CD14-positive monocyte (primary cell): ENCODE measurements around the gene PHC2. TPM values are rescaled to one million over a fixed set of nuclear protein-coding genes. Genes with fewer than 3 reads are reported as not detected.

Experiments used
- DNase-seq, 3 donors: peaks; one replicate each; pipeline ENCODE4 v3.0.0-alpha.2; 2011 to 2022
- H2AFZ ChIP-seq: 2 replicates; pipeline ENCODE4 v1.6.0; 2012; ENCODE audit warnings: mild to moderate bottlenecking, low read depth, low read length, inconsistent platforms; ENCODE audit not compliant: insufficient read depth, poor library complexity, severe bottlenecking
- H3K27ac ChIP-seq, 2 donors: 1 replicate in 1 of 2; 2 replicates in 1 of 2; pipeline ENCODE4 v1.5.1; 2012 to 2013; ENCODE audit warnings: low read length in 2 of 2, control low read depth in 1 of 2, inconsistent platforms in 1 of 2, low read depth in 1 of 2, mild to moderate bottlenecking in 1 of 2
- H3K27me3 ChIP-seq, 2 donors: one replicate each; pipeline versions ENCODE4 v1.6.0 to v1.6.1; 2011 to 2013; ENCODE audit warnings: low read length in 2 of 2; ENCODE audit not compliant: control insufficient read depth in 2 of 2, insufficient read depth in 2 of 2
- H3K36me3 ChIP-seq, 2 donors: replicated peaks in 1 of 2; 1 replicate in 1 of 2; 2 replicates in 1 of 2; pipeline versions ENCODE4 v1.5.1 to v1.6.1; 2012 to 2013; ENCODE audit warnings: low read length in 2 of 2, control low read depth in 1 of 2, inconsistent platforms in 1 of 2, mild to moderate bottlenecking in 1 of 2; ENCODE audit not compliant: insufficient read depth in 2 of 2, control insufficient read depth in 1 of 2
- H3K4me1 ChIP-seq, 2 donors: 1 replicate in 1 of 2; 2 replicates in 1 of 2; pipeline versions ENCODE4 v1.5.1 to v1.6.1; 2012 to 2013; ENCODE audit warnings: low read length in 2 of 2, control low read depth in 1 of 2, inconsistent platforms in 1 of 2, mild to moderate bottlenecking in 1 of 2, moderate library complexity in 1 of 2; ENCODE audit not compliant: insufficient read depth in 2 of 2, control insufficient read depth in 1 of 2
- H3K4me2 ChIP-seq: replicated peaks from 2 replicates; pipeline ENCODE3; 2012; ENCODE audit warnings: low read length, moderate library complexity, mild to moderate bottlenecking; ENCODE audit not compliant: poor library complexity, severe bottlenecking; ENCODE audit errors: extremely low read depth
- H3K4me3 ChIP-seq, 3 experiments: fragments of 200-600 bp in 1 of 3; sonication (generic) in 1 of 3; replicated peaks in 1 of 3; 1 replicate in 2 of 3; 2 replicates in 1 of 3; pipeline ENCODE4 v1.5.1; 2011 to 2013; ENCODE audit warnings: low read length in 3 of 3, mild to moderate bottlenecking in 3 of 3, control low read depth in 2 of 3, low read depth in 2 of 3, inconsistent platforms in 1 of 3, moderate library complexity in 1 of 3
- H3K79me2 ChIP-seq: 2 replicates; pipeline ENCODE4 v1.6.0; 2012; ENCODE audit warnings: mild to moderate bottlenecking, control low read depth, inconsistent platforms, low read length, moderate library complexity; ENCODE audit not compliant: insufficient read depth
- H3K9ac ChIP-seq: 2 replicates; pipeline ENCODE4 v1.6.0; 2017; ENCODE audit warnings: low read length, mild to moderate bottlenecking; ENCODE audit not compliant: insufficient read depth, poor library complexity, severe bottlenecking
- H3K9me3 ChIP-seq, 2 donors: replicated peaks in 1 of 2; 1 replicate in 1 of 2; 2 replicates in 1 of 2; pipeline versions ENCODE4 v1.5.1 to v1.6.1; 2012 to 2013; ENCODE audit warnings: low read length in 2 of 2, control low read depth in 1 of 2; ENCODE audit not compliant: control insufficient read depth in 1 of 2, insufficient read depth in 1 of 2
- H4K20me1 ChIP-seq: 2 replicates; pipeline ENCODE4 v1.6.0; 2012; ENCODE audit warnings: mild to moderate bottlenecking, low read length, control low read depth, moderate library complexity; ENCODE audit not compliant: insufficient read depth
- H3K27ac Mint-ChIP-seq, 7 donors: one replicate each; pipeline ENCODE4 v1.8.0; 2020; ENCODE audit warnings: mild to moderate bottlenecking in 7 of 7, mixed read lengths in 7 of 7, moderate library complexity in 6 of 7, inconsistent platforms in 2 of 7
- H3K27me3 Mint-ChIP-seq, 3 donors: one replicate each; pipeline ENCODE4 v1.8.0; 2021 to 2022; ENCODE audit warnings: low read depth in 3 of 3, mild to moderate bottlenecking in 3 of 3, mixed read lengths in 3 of 3, moderate library complexity in 3 of 3, inconsistent platforms in 1 of 3
- H3K36me3 Mint-ChIP-seq, 2 donors: one replicate each; pipeline ENCODE4 v1.8.0; 2020; ENCODE audit warnings: mixed read lengths in 2 of 2, inconsistent platforms in 1 of 2, mild to moderate bottlenecking in 1 of 2
- H3K4me1 Mint-ChIP-seq: one replicate; pipeline ENCODE4 v1.8.0; 2020; ENCODE audit warnings: mild to moderate bottlenecking, mixed read lengths
- H3K4me3 Mint-ChIP-seq, 2 donors: one replicate each; pipeline ENCODE4 v1.8.0; 2020; ENCODE audit warnings: mild to moderate bottlenecking in 2 of 2, mixed read lengths in 2 of 2, moderate library complexity in 1 of 2
- H3K9me3 Mint-ChIP-seq, 7 donors: one replicate each; pipeline ENCODE4 v1.8.0; 2020 to 2022; ENCODE audit warnings: mixed read lengths in 7 of 7, mild to moderate bottlenecking in 6 of 7, moderate library complexity in 6 of 7, inconsistent platforms in 2 of 7
- CTCF ChIP-seq: fragments of 200-600 bp; IDR thresholded peaks from one replicate; pipeline ENCODE4 v1.8.0; 2022; ENCODE audit warnings: antibody characterized with exemption, mild to moderate bottlenecking
- WGBS: methylation state at CpG from one replicate; pipeline ENCODE4 v1.1.5; 2013; ENCODE audit warnings: missing lambda C conversion rate; ENCODE audit not compliant: insufficient coverage; 5-methylcytosine and 5-hydroxymethylcytosine counted together
- intact Hi-C, 2 donors: fragments of 100-400 bp; cut with micrococcal nuclease; formaldehyde crosslinking; loops; one replicate each; pipeline versions ENCODE4 v1.15.0 to v1.15.1; 2023
- polyA plus RNA-seq, 3 donors: library from polyadenylated mRNA; depleted of rRNA in 1 of 3; unstranded in 2 of 3; stranded (reverse) in 1 of 3; fragments of 300-500 nt in 2 of 3; fragments of >200 nt in 1 of 3; fragmentation: Illumina TruSeq in 2 of 3; gene quantifications; 1 replicate in 2 of 3; 2 replicates in 1 of 3; pipeline ENCODE4 v1.2.3, GENCODE V29; 2012 to 2021

Gene PHC2
- polyA plus RNA-seq, 3 donors: 18.9 to 85.3 (median 53.1) TPM

- no peaks in the 10 kb centered on the region for H3K9me3 Mint-ChIP-seq
- H3K4me1 Mint-ChIP-seq: no peaks in the 10 kb centered on the region
- intact Hi-C loops: no loop called here
- Histone ChIP-seq H4K20me1 (no peaks in the 10 kb centered on the region), H3K27me3 (no peaks in the 10 kb centered on the region), H3K9ac (no peak overlapping the region), H3K4me1 (no peaks in the 10 kb centered on the region), H3K36me3 (no peaks in the 10 kb centered on the region), H3K27ac (no peak overlapping the region), H2AFZ (no peak overlapping the region), H3K4me3 (no peak overlapping the region), H3K79me2 (no peaks in the 10 kb centered on the region), H3K4me2 (no peak overlapping the region), H3K9me3 (no peaks in the 10 kb centered on the region)
- no peak for TF ChIP-seq CTCF
- no CpG with 5 or more reads among the region's 1 CpG for WGBS
- H3K27me3 Mint-ChIP-seq: no peaks in the 10 kb centered on the region
- H3K36me3 Mint-ChIP-seq: no peaks in the 10 kb centered on the region
- no peak overlapping the region for H3K27ac Mint-ChIP-seq
- no peak for DNase-seq
- no peak overlapping the region for H3K4me3 Mint-ChIP-seq
Measured at GRCh38 chr1:33407352-33408092, 23.4 kb downstream of the PHC2 start.

GRCh38 chr1:33402206-33402605 lies 28.7 kb downstream of the PHC2 start:
- WGBS: no CpG with 5 or more reads among the region's 1 CpG

More at GRCh38 chr1:33402206-33402605, 28.7 kb downstream of the PHC2 start:
- Mint-ChIP-seq H3K27ac (no peak overlapping the region), H3K9me3 (no peaks in the 10 kb centered on the region), H3K4me3 (no peak overlapping the region), H3K36me3 (no peaks in the 10 kb centered on the region), H3K4me1 (peaks cover 3% of the 10 kb centered on the region), H3K27me3 (no peaks in the 10 kb centered on the region)
- H2AFZ ChIP-seq: no peak overlapping the region
- TF ChIP-seq CTCF: no peak
- no peaks in the 10 kb centered on the region for H3K27me3 ChIP-seq
- DNase-seq: no peak
- intact Hi-C loops: no loop called here
- H4K20me1 ChIP-seq: no peaks in the 10 kb centered on the region
- H3K4me2 ChIP-seq: no peak overlapping the region
- no peak overlapping the region for H3K9ac ChIP-seq
- no peaks in the 10 kb centered on the region for H3K79me2 ChIP-seq
- no peaks in the 10 kb centered on the region for H3K36me3 ChIP-seq
- H3K4me1 ChIP-seq: no peaks in the 10 kb centered on the region
- no peak overlapping the region for H3K27ac ChIP-seq
- no peaks in the 10 kb centered on the region for H3K9me3 ChIP-seq
- H3K4me3 ChIP-seq: no peak overlapping the region
